Chondrocyte (in vitro differentiated cells): ENCODE measurements around the gene ZNF705A. TPM values are rescaled to one million over a fixed set of nuclear protein-coding genes. Genes with fewer than 3 reads are reported as not detected.
"Not testable (repeated sequence)": the region's sequence is repeated elsewhere in the genome, so short reads cannot be mapped to it uniquely, and the experiment has no call there.

ENCODE experiments used
- DNase-seq: peaks from one replicate; pipeline ENCODE4 v3.0.0; 2021; ENCODE audit warnings: mixed read lengths, low spot score
- H3K27ac Mint-ChIP-seq: one replicate; pipeline ENCODE4 v1.8.0; 2021; ENCODE audit warnings: mild to moderate bottlenecking, moderate library complexity, mixed read lengths; ENCODE audit not compliant: unreplicated experiment
- H3K27me3 Mint-ChIP-seq: 2 replicates; pipeline ENCODE4 v1.8.0; 2021; ENCODE audit warnings: low read depth, mixed read lengths
- H3K36me3 Mint-ChIP-seq: 2 replicates; pipeline ENCODE4 v1.8.0; 2021; ENCODE audit warnings: low read depth, mixed read lengths
- H3K4me1 Mint-ChIP-seq: 2 replicates; pipeline ENCODE4 v1.8.0; 2021; ENCODE audit warnings: low read depth, mild to moderate bottlenecking, mixed read lengths
- H3K4me3 Mint-ChIP-seq: one replicate; pipeline ENCODE4 v1.8.0; 2021; ENCODE audit warnings: mild to moderate bottlenecking, moderate library complexity, mixed read lengths; ENCODE audit not compliant: unreplicated experiment
- H3K9me3 Mint-ChIP-seq: 2 replicates; pipeline ENCODE4 v1.8.0; 2021; ENCODE audit warnings: low read depth, mixed read lengths
- total RNA-seq: library from RNA; stranded (reverse); gene quantifications from 3 replicates; pipeline ENCODE4 v1.2.1, GENCODE V29; 2021
- TF ChIP-seq, protein P1 (sequence below): fragments of 200-600 bp; sonication (generic); IDR thresholded peaks from 2 replicates; pipeline ENCODE4 v1.5.0; 2021; ENCODE audit warnings: antibody characterized with exemption, mild to moderate bottlenecking, moderate library complexity

The ZNF705A gene
- total RNA-seq, 1 donor from 2014 or later, result not detected

GRCh38 chr12:8146442-8146771, 10.4 kb upstream of the ZNF705A start:
- Mint-ChIP-seq H3K36me3 (peaks cover 5% of the 10 kb centered on the region), H3K9me3 (peaks cover 10% of the 10 kb centered on the region), H3K4me1 (peaks cover 14% of the 10 kb centered on the region), H3K27me3 (no peaks in the 10 kb centered on the region), H3K4me3 (peak overlapping the region; percentile 36), H3K27ac (peak overlapping the region; percentile 57)
- DNase-seq, result no peak
- TF ChIP-seq, protein P1, sequence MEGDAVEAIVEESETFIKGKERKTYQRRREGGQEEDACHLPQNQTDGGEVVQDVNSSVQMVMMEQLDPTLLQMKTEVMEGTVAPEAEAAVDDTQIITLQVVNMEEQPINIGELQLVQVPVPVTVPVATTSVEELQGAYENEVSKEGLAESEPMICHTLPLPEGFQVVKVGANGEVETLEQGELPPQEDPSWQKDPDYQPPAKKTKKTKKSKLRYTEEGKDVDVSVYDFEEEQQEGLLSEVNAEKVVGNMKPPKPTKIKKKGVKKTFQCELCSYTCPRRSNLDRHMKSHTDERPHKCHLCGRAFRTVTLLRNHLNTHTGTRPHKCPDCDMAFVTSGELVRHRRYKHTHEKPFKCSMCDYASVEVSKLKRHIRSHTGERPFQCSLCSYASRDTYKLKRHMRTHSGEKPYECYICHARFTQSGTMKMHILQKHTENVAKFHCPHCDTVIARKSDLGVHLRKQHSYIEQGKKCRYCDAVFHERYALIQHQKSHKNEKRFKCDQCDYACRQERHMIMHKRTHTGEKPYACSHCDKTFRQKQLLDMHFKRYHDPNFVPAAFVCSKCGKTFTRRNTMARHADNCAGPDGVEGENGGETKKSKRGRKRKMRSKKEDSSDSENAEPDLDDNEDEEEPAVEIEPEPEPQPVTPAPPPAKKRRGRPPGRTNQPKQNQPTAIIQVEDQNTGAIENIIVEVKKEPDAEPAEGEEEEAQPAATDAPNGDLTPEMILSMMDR, result no peak

DNA sequence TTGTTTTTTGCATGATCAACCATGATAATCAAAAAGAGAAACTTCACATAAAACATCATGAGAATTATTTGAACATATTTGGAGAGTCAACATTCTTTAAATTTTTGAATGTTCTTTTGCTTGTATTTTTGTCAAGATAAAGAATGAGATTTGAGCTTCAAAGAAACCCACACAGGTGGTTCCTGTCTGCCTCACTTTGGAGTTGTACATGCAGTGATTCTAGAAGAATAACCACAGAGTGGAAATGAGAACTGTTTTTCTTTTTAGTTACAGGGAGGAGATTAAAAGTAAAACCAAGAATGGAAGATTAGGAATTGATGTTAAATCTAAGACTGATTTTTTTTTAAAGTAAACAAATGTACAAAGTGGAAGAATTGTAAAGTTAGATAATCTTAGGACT, 2.3 kb upstream of the ZNF705A start:
- TF ChIP-seq, protein P1, result no peak
- Mint-ChIP-seq H3K27me3 (no peaks in the 10 kb centered on the region), H3K27ac (no peak overlapping the region), H3K4me3 (no peak overlapping the region), H3K9me3 (peaks cover 3% of the 10 kb centered on the region), H3K36me3 (no peaks in the 10 kb centered on the region), H3K4me1 (peaks cover 34% of the 10 kb centered on the region)
- no peak for DNase-seq

DNA sequence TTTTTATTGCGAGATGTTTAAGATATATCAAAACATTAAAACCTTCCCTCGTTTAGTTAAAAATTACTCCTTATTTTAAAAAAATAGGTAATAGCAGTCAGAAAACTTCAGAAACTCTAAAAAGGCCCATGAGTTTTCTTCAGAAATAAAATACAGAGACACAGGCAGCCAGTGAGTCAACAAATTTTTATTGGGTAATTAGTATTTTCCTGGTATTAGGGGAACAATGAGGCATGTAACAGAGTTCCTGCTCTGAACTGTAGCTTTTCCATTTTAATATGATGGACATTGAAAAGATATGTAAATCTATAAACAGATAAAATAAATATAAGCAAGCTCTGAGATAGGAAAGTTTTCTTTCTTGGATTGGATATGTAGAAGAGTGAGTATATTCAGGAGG, 399 bp upstream of the ZNF705A start:
- TF ChIP-seq, protein P1, result no peak
- DNase-seq, result no peak
- Mint-ChIP-seq H3K4me1 (peaks cover 34% of the 10 kb centered on the region), H3K4me3 (no peak overlapping the region), H3K27me3 (no peaks in the 10 kb centered on the region), H3K9me3 (peaks cover 3% of the 10 kb centered on the region), H3K27ac (peak overlapping the region; percentile 88), H3K36me3 (no peaks in the 10 kb centered on the region)

DNA sequence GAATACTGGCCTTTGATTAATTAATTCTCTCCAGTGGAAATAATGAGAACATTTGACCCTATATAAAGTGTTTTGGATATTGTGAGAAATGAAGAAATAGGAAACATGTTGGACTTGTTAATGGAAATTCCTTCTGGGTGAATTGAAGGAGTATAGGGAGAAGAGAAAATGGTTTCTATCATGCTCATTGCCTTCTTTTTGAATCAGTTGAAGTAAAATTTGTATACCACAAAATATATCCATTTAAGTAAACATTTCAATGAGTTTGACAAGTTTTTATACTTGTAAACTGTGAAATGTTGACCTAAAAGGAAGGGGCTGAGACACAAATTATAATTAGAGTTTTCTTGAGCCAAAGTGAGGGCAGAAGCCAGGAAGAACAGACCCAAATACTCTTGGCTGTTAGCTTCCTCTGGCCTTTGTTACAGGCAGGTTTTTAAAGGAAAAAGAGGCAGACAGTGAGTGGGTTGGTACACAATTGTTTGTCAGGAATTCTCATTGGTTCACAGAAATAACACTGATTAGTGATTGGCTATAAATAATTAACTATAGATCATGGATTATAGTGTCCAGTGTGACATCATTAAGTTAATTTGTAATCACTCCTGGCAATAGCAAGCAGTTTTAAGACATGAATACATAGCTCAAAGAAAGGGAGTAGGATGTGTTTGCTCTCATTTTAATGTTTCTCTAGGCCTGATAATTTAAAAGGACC, 826 bp downstream of the ZNF705A start:
- H3K36me3 Mint-ChIP-seq, result no peaks in the 10 kb centered on the region
- H3K27me3 Mint-ChIP-seq, result no peaks in the 10 kb centered on the region
- H3K4me1 Mint-ChIP-seq, result peaks cover 34% of the 10 kb centered on the region
- peaks cover 3% of the 10 kb centered on the region for H3K9me3 Mint-ChIP-seq
- peak overlapping the region; percentile 88 for H3K27ac Mint-ChIP-seq
- TF ChIP-seq, protein P1, result no peak
- H3K4me3 Mint-ChIP-seq, result no peak overlapping the region
- DNase-seq, result no peak

DNA sequence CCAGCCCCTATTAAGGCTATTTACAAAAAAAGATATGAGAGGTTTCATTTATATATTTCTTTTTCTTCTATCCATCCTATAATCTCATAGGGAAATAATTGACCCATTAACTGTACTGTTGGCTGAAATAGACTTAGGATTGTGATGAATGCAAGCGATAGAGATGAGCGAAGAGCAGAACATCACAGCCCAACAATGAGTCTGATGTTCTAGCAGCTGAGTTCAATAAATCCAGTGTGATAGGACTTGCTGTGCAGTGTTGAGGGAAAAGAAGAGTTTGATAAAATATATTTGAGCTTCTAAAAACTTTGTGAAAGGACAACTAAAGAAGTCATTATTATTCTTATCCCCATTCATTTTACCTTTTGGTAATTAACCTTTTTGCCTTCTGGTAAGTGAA, 16.1 kb downstream of the ZNF705A start:
- not testable (repeated sequence) for H3K4me3 Mint-ChIP-seq, H3K27ac Mint-ChIP-seq, H3K27me3 Mint-ChIP-seq, DNase-seq, H3K4me1 Mint-ChIP-seq, H3K36me3 Mint-ChIP-seq, H3K9me3 Mint-ChIP-seq

- TF ChIP-seq, protein P1, result peak; percentile 88
- Mint-ChIP-seq H3K4me3 (peak overlapping the region; percentile 75), H3K4me1 (peaks cover 16% of the 10 kb centered on the region), H3K27ac (peak overlapping the region; percentile 24)
- H3K27me3 Mint-ChIP-seq, DNase-seq, H3K36me3 Mint-ChIP-seq, H3K9me3 Mint-ChIP-seq: not testable (repeated sequence)
Observed at GRCh38 chr12:8179989-8180585, 23.3 kb downstream of the ZNF705A start.

DNA sequence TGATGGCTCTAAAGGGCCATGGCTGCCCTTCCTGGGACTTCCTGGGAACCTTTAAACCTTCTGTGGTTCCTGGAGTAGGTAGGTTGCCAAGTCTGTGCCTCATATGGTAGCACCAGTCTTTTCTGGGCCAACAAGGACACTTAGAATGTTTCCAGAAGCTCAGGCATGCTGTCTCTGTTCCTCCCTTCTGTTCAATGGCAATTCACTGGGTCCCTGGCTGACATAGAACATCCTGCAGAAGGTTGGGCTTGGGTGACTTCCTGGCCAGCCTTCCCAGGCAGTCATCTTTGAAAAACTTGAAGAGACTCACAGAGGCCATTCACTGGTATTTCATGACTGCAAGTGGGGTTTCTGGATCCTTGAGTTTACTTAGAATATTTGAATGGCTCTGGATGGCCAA, 24.5 kb downstream of the ZNF705A start:
- not testable (repeated sequence) for H3K36me3 Mint-ChIP-seq, DNase-seq, H3K9me3 Mint-ChIP-seq, H3K27me3 Mint-ChIP-seq
- H3K4me1 Mint-ChIP-seq, result peaks cover 16% of the 10 kb centered on the region
- peak overlapping the region; percentile 27 for H3K27ac Mint-ChIP-seq
- H3K4me3 Mint-ChIP-seq, result peak overlapping the region; percentile 73

DNA sequence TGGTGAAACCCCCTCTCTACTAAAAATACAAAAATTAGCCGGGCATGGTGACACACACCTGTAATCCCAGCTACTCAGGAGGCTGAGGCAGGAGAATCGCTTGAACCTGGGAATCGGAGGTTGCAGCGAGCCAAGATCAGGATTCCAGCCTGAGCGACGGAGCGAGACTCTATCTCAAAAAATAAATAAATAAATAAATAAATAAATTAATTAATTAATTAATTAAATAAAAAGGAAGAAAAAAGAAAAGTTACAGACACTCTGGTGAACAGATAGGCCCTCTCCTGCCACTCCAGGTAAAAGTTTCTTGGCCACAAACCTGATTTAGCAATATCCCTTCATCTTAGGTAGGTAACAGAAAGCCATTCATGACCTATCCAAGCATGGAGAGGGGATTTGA, 26.1 kb downstream of the ZNF705A start:
- H3K36me3 Mint-ChIP-seq, DNase-seq, H3K27me3 Mint-ChIP-seq, H3K27ac Mint-ChIP-seq, H3K9me3 Mint-ChIP-seq, H3K4me3 Mint-ChIP-seq: not testable (repeated sequence)
- H3K4me1 Mint-ChIP-seq, result peaks cover 16% of the 10 kb centered on the region
